ENCODE measurements around the gene CCNJL. TPM values are rescaled to one million over a fixed set of nuclear protein-coding genes. Genes with fewer than 3 reads are reported as not detected.

The CCNJL gene
- total RNA-seq, 1 experiment from 2014 or later: 17.4 TPM

- Mint-ChIP-seq H3K9me3 (ENCODE audit: low read depth, unreplicated experiment) (no peaks in the 10 kb centered on the region), H3K4me1 (ENCODE audit: low read depth, unreplicated experiment) (peaks cover 26% of the 10 kb centered on the region), H3K4me3 (ENCODE audit: low read depth, unreplicated experiment) (no peak overlapping the region), H3K27me3 (ENCODE audit: unreplicated experiment) (no peaks in the 10 kb centered on the region), H3K27ac (ENCODE audit: unreplicated experiment) (no peak overlapping the region), H3K36me3 (ENCODE audit: insufficient read depth, unreplicated experiment) (peaks cover 6% of the 10 kb centered on the region)
- intact Hi-C loops (cut with micrococcal nuclease; ENCODE audit: unreplicated experiment): loop anchor here (5.0 kb wide), 1 partner anchor 1055 kb away; no protein-coding TSS in a partner anchor
- CTCF ChIA-PET: no interaction called here
- DNase-seq: no peak
- TF ChIP-seq CTCF (IDR thresholded peaks at IDR 0.05; ENCODE audit: unreplicated experiment): no peak
- BruUV-seq (replicated peaks): no TSS peak
Measured at GRCh38 chr5:160207061-160207460, 105.3 kb downstream of the CCNJL start.

Other genes starting within 250 kb of the CCNJL start
- gene PWWP2A, start 193.1 kb downstream of the CCNJL start, total RNA-seq (2022): 33.4 and 36.4 TPM in 2 replicates
- 1.0 and 1.6 TPM in 2 replicates for gene FABP6, start 83.1 kb downstream of the CCNJL start, total RNA-seq (2022)
- gene C1QTNF2, start 58.1 kb upstream of the CCNJL start, total RNA-seq (2022): not detected in 2 replicates
- gene FAM200C, start 87.5 kb upstream of the CCNJL start, total RNA-seq (2022): 6.5 and 7.5 TPM in 2 replicates
- gene SLU7, start 106.5 kb upstream of the CCNJL start, total RNA-seq (2022): 62.8 and 71.2 TPM in 2 replicates
- 144 and 184 TPM in 2 replicates for gene PTTG1, start 109.3 kb upstream of the CCNJL start, total RNA-seq (2022)

Measured in Calu3 (cell line).